GM12865 (cell line): ENCODE measurements around the gene RAP2A.

Source experiments
- DNase-seq: peaks from one replicate; pipeline ENCODE4 v3.0.0; 2010; ENCODE audit warnings: low read depth
- H3K4me3 ChIP-seq: 2 replicates; pipeline ENCODE4 v1.5.1; 2011; ENCODE audit warnings: mild to moderate bottlenecking, low read depth, low read length, control low read depth
- TF ChIP-seq, protein P1 (sequence below): IDR thresholded peaks from 2 replicates; pipeline ENCODE4 v1.5.1; 2011; ENCODE audit warnings: low read length, control low read depth, low read depth, inconsistent platforms; ENCODE audit not compliant: insufficient read depth; ENCODE audit errors: missing control alignments

Gene RAP2A

GRCh38 chr13:97460853-97461252, 26.9 kb downstream of the RAP2A start:
- no peak for DNase-seq
- TF ChIP-seq, protein P1, sequence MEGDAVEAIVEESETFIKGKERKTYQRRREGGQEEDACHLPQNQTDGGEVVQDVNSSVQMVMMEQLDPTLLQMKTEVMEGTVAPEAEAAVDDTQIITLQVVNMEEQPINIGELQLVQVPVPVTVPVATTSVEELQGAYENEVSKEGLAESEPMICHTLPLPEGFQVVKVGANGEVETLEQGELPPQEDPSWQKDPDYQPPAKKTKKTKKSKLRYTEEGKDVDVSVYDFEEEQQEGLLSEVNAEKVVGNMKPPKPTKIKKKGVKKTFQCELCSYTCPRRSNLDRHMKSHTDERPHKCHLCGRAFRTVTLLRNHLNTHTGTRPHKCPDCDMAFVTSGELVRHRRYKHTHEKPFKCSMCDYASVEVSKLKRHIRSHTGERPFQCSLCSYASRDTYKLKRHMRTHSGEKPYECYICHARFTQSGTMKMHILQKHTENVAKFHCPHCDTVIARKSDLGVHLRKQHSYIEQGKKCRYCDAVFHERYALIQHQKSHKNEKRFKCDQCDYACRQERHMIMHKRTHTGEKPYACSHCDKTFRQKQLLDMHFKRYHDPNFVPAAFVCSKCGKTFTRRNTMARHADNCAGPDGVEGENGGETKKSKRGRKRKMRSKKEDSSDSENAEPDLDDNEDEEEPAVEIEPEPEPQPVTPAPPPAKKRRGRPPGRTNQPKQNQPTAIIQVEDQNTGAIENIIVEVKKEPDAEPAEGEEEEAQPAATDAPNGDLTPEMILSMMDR: no peak
- peak overlapping the region; percentile 36 for H3K4me3 ChIP-seq

GRCh38 chr13:97464561-97464960, 30.6 kb downstream of the RAP2A start:
- no peak for DNase-seq
- TF ChIP-seq, protein P1: no peak
- no peak overlapping the region for H3K4me3 ChIP-seq

DNA sequence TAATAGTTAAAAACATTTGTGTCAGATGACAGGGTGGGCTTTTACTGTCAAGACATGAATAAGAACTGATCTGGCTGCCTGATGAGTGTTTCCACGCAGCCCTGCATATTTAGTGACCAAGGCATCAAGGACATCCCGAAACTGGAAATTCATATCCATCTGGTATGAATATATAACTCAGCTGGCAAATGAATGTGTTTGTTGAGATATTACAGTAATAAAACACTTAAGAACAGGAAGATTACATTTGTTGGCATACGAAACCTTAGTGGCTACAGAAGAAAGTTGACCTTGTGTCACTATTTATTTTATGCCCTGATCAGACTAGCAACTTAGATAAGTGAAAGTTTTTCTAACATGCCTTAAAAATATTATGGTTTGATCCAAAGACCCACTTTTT, 32.8 kb downstream of the RAP2A start:
- TF ChIP-seq, protein P1: no peak
- no peak overlapping the region for H3K4me3 ChIP-seq
- DNase-seq: no peak

DNA sequence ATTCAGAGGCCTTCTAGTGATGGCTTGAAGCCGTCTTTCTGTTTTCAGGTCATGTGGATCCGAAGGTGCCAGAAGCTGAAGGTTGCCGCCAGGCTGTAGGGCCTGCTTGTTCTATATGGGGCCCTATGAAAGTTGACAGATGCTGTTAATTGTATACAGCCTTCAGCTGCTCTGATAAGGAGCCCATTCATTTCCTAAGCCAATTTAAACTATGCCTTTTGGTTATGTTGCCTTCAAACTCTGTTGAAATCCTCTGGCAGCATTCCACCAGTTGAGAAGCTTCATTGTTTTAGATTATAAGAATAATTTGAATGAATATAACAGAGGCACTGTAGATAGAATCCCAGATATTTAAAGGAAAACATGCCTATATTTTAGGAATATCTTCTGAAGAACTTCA, 34.4 kb downstream of the RAP2A start:
- TF ChIP-seq, protein P1: no peak
- no peak overlapping the region for H3K4me3 ChIP-seq
- no peak for DNase-seq

DNA sequence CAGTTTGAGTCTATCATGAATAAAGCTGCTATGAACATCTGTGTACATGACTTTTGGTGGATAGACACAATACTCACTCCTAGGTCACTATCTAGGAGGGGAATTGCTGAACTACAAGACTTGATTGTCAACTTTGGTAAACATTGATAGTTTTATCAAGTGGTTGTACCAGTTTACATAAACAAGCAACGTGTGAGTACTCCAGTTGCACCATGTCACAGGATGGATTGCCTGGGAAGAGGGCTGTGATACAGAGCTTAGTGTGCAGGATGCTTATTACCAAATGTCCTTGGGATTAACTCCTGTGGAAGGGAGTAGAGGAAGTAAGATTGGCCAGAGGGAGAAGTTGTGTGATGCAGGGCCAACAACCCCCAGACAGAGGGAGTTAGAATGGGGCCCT, 37.7 kb downstream of the RAP2A start:
- no peak overlapping the region for H3K4me3 ChIP-seq
- DNase-seq: no peak
- TF ChIP-seq, protein P1: no peak

DNA sequence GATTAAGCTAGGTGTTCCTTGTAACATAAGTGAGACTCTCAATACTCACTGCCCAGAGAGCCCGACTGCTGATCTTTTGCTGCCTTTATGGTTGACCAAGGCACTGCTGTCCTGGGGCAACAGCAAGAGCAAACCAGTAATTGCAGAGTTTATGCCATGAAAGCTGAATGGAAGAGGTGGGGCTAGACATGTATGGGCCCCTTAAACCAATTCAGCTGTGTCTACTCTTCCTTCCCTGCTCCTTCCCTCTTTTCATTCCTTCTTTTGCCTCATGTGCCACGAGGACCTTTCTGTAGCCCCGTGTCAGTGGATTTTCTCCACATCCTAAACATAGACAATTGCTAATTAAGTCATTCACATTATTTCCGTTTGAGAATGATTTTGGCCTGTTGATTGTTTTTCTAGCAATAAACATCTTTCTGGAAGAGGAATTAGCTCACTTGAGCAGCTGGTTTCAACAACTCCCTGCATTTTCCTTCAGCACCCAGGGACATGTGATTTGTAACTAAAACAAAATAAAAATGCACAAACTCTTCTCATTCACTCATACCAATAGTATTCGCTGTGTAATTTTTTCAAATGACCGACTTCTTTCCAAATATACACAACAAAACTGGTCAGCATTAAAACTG, 40.5 kb downstream of the RAP2A start:
- no peak overlapping the region for H3K4me3 ChIP-seq
- TF ChIP-seq, protein P1: no peak
- no peak for DNase-seq

GRCh38 chr13:97475011-97475410, 41.0 kb downstream of the RAP2A start:
- DNase-seq: no peak
- H3K4me3 ChIP-seq: no peak overlapping the region
- TF ChIP-seq, protein P1: no peak
